ENCODE results near the gene MAGEB2.

DNA sequence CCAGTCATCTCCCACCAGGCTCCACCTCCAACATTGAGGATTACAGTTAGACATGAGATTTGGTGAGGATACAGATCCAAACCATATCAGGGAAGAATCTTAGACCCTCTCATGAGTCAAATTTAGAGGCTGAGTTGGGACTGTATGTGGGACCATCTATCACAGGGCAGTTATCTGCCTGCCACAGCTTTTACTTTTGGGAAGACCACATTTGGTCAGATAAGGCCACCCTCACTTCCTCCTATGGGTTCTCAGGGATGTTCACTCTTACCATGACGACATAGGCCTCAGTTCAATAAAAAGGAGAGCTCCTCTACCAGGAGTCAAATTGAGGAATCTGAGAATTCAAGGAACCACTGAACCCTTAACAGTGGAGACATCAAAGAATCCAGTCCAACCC is 2.1 kb downstream of the MAGEB2 start:
- TF ChIP-seq, protein P1, sequence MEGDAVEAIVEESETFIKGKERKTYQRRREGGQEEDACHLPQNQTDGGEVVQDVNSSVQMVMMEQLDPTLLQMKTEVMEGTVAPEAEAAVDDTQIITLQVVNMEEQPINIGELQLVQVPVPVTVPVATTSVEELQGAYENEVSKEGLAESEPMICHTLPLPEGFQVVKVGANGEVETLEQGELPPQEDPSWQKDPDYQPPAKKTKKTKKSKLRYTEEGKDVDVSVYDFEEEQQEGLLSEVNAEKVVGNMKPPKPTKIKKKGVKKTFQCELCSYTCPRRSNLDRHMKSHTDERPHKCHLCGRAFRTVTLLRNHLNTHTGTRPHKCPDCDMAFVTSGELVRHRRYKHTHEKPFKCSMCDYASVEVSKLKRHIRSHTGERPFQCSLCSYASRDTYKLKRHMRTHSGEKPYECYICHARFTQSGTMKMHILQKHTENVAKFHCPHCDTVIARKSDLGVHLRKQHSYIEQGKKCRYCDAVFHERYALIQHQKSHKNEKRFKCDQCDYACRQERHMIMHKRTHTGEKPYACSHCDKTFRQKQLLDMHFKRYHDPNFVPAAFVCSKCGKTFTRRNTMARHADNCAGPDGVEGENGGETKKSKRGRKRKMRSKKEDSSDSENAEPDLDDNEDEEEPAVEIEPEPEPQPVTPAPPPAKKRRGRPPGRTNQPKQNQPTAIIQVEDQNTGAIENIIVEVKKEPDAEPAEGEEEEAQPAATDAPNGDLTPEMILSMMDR (IDR thresholded peaks at IDR 0.05 in 8 of 11, conservative IDR thresholded peaks at IDR 0.05 in 3 of 11), result no peak
- no peak for TF ChIP-seq POLR2A (IDR thresholded peaks at IDR 0.05)
- no peak for TF ChIP-seq POLR2AphosphoS5 (IDR thresholded peaks at IDR 0.05)

Measured in spleen (tissue), 7 donors.